GM21529 (cell line): ENCODE measurements around the gene DRC3.

Source experiments
- ATAC-seq: cut with Tn5 transposase; IDR thresholded peaks from one replicate; pipeline ENCODE4 v1.9.1; 2021; ENCODE audit not compliant: unreplicated experiment

DRC3 gene

DNA sequence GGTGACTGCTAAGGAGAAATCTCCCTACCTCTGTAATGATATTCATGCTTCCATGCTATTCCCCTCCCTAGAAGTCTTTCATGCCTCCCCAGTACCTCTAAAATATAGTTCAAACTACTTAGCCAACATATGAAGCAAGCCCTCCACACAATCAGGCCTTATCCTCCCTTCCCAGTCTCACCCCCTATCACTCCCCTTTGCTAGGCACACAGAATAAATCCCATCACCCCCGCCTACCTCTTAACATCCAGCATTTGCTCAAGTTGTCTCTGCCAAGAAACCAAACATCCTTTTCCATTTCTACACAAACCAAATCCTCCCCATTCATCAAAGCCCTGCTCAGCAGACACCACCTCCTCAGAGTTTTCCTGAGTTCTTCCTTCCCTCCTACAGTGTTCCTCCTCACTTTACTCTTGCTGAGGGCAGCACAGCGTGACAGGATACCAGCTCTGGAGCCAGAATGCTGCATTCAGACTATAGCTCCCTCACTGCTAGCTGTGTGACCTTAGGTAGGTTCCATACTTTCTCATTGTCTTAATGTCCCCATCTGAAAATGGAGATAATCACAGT is 7.4 kb upstream of the DRC3 start:
- ATAC-seq: no peak

DNA sequence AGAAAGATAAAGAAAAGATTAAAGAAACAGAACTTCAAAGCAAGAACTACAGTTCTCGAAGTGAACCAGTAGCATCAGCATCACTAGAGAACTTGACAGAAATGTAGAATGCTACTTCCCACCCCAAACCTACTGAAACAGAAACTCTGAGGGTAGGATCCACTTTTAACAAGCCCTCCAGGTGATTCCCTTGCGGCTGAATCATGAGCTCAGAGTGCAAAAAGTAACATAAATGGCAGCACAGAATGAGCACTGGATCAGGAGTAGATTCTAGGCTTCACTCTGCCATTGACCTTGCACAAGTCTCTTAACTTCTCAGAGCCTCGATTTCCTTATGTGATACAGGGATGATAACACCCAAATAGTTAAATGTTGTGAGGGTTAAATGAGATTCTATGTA is 6.3 kb upstream of the DRC3 start:
- ATAC-seq: no peak

DNA sequence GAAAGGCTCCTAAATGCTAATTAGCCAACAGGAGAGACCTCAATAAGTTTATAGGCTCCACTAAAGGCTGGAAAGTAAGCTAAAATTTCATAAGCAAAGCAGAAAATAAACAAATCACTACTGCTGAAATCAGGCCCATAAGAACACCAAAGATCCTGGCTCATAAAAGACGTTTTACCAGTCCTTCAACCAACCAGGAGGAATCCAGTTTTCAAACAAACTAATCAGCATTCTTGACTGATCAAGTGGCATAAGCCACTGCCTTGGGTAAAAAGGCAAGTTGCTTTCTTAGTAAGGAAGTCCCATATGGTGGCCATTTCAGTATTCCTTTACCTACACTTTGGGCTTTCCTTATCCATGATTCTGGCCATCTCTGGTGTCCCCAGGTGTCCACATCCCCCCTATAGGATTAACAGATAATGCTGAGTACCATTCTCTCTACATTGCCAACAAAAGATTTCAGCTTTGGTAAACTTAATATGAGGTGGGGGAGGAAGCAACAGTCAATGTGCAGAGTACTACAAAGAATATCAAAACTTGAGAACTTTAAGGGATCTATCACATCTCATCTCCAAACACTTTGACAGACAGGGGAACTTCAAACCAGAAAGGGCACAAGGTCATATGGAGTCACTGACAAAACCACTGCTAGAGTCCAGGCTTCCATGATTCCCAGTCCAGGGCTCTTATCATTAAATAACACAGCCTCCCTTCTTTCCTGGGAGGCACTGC is 1.8 kb upstream of the DRC3 start:
- ATAC-seq: no peak

DNA sequence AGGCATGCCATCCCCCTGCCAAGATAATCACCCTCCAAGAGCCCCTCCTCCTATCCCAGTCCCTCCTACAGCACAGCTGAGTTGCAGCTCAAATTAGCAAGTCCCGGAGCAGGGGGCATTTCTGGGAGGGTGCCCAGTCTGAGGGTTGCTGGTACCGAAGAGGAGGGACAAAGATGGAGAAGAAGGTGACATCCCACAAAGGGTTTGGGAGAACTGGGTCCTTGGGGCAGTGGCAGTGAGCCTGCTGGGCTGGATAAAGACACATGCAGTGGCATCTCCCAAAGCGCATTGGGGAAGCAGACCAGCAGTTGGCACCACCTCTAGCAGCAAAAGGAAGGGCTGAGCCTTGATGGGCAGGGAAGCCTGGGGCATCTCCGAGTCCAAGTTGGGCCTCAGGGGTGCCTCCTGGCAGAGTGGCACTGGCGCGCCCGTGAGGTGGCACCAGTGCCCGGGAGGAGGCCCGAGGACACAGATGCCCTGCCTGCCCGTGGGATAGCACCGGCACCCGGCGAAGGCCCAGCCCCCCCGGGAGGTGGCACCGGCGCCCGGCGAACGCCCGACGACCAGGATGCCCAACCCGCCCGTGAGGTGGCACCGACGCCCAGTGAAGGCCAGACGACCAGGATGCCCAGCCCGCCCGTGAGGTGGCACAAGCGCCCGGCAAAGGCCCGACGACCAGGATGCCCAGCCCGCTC is 1.1 kb upstream of the DRC3 start:
- ATAC-seq: no peak

DNA sequence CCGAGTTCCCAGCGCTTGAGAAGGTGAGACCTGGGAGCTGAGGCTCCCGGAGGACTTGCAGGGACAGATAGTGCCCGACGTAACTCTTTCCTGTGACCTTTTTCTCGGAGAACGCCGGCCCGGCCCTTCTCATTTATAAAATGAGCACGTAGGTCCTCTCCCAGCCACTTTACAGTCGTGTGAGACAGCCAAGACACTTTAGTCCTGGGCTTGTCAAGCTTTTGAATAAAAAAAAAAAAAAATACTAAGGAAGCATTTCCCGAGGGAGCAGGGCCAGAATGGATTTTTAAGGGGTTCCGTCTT is 241 bp downstream of the DRC3 start:
- ATAC-seq: no peak

DNA sequence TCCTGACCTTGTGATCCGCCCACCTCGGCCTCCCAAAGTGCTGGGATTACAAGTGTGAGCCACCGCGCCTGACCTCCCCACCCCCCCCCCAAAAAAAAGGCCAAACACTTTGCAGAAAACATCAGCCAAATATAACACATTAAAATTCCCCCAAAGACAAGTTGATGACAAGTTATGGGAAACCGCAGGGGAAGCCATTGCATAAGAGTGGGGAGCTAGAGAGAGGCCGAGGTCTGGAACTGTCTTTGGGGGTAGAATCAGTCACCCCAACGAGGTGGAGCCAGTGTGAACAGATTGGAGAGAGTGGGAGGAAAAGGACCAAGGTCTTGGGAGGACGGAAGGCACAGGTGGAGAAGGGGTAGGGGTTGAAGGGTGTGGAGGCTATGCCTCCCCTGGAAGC is 2.8 kb downstream of the DRC3 start:
- ATAC-seq: no peak

DNA sequence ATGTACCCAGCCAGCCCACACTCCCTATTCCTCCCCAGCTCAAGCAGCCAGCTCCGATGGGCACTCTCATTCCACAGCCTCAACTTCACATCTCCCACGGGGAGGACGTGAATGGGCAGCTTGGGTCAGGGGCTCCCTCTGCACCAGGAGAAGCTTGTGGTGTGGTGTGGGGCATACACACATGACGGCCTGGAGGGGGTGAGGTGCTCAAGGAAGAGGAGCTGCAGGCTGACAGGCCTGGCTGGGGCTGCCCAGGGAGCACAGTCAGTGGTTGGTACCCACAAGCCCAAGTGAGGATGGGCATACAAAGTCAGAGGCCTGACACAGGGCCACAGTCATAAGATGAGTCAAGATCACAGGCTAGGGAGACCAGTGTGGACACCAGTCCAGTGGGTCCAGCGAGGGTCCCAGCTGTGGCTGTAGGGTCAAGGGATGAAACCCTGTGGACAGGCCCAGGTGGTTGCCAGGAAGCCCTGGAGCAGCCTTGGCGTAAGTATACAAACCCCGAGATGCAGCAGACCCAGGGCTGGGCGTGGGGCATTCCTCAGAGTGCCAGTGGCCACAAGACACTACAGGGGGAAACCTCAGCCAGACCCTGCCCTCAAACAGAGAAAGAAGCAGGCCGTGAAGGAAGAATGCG is 4.4 kb downstream of the DRC3 start:
- no peak for ATAC-seq

DNA sequence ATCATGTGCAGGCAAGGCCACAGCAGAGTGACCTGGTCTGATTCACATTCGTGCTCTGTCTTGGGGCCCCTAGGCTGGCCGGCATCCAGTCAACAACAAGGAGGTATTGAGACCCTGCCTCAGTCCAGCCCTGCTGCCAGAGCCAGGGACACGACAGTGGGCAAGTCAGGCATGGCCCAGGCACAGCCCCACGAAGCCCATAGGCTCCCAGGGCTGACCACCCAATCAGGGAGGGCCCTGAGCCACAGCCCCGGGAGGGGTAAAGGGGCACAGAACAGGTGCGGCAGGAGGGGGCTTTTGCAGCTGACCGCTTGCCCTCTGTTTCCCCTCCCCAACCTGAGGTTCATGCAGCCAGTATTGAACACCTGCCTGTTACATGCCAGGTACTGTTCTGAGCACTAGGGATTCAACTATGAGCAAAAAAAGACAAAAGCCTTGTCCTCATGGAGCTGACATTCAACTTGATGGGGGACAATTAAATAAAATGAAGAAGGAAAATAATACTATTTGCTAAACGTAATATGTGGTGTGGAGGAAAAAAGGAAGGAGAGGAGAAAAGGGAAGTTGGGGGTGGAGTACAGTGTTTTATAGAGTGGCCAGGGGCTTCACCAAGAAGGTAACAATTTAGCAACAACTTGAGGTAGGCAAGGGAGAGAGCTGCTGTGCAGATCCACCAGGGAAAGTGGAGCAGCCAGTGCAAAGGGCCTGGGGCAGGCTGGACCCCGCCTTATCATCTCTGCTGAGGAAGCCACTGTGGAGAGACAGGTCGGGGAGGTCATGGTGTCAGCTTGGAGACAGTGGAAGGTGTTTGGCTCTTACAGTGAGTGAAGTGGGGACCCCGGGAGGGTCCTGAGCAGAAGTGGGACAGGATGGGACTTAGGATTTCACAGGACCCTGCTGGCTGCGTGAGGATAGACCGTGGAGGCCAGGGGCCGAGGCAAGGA is 6.1 kb downstream of the DRC3 start:
- ATAC-seq: no peak

DNA sequence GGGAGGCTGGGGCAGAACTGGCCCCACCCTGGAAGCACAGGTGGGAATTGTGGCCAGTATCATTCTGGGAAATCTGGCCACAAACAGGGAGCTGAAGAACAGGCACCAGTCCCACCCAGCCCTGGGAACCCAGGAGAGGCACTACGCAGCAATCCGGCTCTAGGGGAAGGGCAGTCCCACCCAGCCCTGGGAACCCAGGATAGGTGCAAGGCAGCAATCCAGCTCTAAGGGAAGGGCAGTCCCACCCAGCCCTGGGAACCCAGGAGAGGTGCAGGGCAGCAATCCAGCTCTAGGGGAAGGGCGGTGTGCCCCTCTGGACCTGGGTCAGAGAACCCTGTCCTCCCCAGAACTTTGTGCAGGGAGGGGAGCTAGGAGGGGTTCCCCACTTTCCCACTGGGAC is 7.1 kb downstream of the DRC3 start:
- ATAC-seq: no peak

DNA sequence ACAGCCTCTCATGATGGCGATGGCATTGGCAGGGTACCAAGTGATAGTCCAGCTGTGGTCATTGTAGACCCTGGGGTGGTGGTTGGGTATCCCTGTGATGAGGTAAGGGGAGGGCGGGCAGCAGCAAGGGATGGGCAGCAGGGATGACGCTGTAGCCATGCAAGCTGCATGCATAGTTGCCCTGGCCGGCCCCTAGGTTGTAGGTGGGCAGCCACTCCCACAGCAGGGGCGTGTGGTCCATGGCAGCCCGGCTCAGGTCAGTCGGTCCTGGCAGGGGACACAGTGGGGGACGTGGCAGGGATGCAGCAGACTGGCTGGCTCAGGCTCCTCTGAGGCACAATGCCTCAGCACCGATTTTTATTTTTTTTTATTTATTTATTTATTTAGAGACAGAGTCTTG is 8.7 kb downstream of the DRC3 start:
- ATAC-seq: no peak

DNA sequence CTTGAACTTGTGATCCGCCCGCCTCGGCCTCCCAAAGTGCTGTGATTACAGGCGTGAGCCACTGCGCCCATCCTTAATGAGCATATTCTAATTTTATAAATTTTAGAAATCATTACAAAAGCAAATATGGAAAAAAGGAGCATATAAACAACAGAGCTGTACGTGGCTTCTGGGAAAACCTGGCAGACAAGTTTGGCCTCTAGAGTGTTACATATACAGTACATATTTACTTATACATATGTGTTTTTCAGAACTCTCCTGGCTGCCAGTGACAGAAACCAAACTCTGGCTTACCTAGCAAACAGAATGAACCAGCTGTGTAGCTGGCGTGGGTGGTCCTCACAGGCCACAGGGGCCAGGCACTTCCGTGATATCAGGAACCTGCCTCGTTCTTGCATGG is 10.1 kb downstream of the DRC3 start:
- ATAC-seq: no peak

DNA sequence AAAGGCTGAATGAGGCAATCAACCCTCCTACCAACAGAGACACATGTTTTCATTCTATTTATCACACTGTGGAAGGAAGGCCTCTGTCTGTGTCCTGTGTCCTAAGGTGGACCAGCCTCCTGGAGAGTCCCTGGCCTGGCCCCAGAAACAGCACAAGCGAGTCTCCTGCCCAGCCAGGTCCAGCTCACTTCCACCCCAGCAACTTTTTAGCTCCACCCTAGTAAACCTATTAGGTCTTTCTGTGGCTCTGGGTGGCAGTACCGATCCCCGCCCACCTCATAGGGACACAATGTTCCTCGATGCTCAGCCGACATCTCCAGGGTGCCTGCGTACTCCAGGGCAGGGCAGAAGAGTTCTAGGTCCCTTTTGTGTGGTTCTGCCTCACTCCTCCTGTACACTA is 10.7 kb downstream of the DRC3 start:
- no peak for ATAC-seq

DNA sequence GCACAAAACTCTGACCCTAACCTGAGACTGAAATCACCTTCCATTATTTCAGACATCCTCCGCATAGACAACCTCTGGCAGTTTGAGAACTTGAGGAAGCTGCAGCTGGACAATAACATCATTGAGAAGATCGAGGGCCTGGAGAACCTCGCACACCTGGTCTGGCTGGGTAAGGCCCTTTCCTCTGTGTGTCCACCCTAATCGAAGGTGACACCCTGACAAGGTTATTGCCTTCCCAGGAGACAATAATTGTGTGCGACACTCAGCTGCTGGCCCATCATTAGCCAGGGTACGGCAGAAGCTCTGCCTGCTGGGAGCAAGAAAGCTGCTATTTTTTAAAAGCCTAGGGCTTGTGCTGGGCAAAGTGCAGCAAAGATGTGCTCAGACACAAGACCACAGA is 11.1 kb downstream of the DRC3 start:
- no peak for ATAC-seq

DNA sequence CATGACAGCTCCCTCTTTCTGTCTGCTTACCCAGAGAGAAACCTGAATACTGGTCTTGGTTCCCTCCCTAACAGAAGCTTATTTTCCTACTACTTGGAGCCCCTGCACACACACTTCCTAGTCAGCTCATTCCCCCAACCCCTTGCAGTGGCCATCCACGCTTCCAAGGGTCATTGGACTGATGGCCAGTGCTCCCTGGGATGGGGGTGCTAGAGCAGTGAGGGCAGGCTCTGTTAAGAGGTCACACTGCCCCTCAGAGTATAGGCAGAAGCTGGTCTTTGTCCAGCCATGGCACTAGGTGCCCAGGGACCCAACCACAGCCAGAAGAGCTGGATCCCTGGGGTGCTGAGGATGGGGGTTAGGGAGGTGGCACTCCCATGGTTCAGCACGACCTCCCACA is 12.5 kb downstream of the DRC3 start:
- no peak for ATAC-seq

DNA sequence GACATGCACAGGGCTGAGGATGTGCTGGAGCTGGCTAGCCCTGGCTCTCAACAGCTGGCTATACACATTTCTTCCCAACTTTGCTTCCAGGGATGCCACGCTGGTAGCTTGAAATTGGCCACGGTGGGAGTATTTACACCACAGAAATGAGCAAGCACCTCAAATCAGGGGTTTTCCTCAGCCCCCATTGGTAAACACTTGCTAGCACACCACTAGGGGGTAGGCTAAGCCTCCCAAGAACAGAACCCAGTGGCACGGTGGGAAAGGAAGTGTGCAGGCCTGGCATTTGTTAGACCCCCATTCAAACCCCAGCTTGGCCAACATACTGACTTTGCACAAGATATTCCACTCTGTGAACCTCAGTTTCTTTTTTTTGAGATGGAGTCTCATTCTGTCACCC is 12.9 kb downstream of the DRC3 start:
- no peak for ATAC-seq

DNA sequence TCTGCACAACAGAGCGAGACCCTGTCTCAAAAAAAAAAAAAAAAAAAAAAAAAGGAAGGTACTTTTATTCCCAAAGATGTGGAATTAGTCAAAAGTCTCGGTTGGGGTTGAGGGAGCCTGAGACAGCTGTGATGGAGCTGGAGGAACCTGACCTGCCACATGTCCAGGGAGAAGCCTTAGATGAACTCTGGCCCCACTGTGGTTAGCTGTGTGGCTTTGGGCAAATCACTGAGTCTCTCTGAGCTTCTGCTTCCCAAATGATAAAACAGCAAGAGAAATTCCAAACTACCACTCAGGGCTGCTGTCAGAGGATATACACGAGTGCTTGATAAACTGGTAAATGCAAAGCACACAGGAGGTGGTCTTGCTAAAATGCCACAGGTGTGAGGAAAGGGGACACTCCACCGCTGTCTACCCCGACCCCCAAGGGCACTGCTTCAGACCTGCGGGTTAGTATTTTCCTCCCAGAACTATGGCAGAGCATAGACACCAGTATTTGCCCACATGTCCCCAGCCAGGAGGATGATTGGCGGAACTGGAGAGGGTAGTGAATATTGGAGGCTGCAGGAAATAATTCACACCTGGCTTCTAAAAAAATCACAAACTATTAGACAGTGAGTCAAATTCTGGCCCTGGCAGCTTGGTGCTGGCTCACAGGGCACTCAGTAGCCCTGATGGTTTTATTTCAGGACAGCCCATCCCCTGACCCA is 14.7 kb downstream of the DRC3 start:
- no peak for ATAC-seq

DNA sequence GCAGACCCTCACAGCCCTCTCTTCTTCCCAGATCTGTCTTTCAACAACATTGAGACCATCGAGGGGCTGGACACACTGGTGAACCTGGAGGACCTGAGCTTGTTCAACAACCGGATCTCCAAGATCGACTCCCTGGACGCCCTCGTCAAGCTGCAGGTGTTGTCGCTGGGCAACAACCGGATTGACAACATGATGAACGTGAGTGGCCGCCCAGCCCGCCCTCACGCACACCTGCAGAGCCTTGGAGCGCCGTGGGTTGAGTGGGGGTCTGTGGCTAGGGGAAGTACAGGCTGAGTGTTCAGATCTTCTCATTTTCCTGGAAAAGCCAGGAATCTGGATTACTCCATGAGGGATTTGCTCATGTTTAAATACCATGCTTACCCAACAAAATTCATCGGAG is 15.2 kb downstream of the DRC3 start:
- ATAC-seq: no peak

DNA sequence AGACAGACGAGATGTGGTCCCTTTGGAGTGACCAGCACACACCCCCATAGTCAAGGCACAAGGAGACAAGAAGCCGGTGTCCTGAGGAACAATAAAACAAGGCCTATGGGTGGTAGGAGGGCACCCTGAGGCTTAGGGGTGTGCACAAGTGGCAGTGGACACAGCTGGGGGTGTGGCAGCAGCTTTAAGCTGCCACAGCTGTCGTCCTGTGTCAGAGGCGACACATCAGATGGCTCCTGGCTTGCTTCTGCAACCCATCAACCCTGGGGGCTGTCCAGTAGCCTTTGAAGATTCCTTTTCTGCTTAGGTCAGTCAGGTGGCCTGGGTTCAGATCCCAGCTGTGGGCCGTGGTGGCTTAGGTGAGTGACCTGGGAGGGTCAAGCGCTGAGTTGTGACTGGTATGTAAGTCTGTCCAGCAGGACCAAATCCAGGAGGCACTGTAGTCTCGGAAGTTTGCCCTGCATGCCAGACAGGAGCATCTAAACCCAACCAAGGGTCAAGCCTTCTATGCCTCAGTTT is 15.8 kb downstream of the DRC3 start:
- no peak for ATAC-seq

DNA sequence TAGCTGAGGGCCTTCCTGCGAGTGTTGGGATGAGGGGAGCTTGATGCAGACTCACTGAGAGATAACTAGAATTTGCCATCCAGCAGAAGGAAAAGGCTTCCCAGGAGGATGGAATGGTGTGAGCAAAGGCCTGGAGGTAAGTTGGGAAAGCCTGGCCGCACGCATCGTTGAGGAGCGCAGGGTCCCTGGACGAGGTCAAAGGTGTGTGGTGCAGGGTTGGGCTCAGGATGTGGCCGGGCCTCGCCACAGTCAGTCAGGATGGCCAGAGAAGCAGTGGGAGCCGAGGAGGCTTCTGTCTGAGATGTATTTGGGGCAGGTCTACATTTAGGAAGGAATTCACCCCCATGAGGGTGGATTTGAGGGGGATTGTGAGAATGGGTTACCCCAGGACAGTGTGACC is 16.4 kb downstream of the DRC3 start:
- ATAC-seq: no peak

DNA sequence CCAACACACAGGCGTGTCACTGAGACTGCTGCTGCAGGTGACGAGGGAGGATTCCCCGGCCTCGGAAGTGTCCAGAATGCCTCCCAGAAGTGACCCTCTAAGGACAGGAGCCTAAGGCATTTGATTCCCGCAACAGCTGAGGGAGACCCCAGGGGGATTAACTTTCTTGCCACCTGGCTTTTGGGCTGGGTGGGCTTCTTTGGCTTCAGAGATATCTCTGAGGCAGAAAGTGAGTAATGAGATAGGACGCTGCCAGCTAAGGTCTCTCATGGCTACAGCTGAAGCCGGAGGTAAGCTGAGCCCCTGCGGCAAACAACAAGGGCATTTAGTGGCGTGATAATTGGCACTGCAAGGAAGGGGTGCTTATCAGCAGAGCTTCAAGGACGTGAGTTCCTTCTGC is 17.0 kb downstream of the DRC3 start:
- no peak for ATAC-seq
